Naive thymus-derived CD4-positive, alpha-beta T cell (primary cell): Measurements from ENCODE around the gene ASAP2. TPM values are rescaled to one million over a fixed set of nuclear protein-coding genes. Genes with fewer than 3 reads are reported as not detected.

Experiments
- ATAC-seq: fragments of 150-1000 bp; cut with Tn5 transposase; 2 replicates; pipeline ENCODE4 v1.10.0; 2021; ENCODE audit warnings: mild to moderate bottlenecking, moderate library complexity
- CTCF ChIA-PET: fragments of 350-600 bp; sonication (Branson Sonifier 250); formaldehyde crosslinking; loops from one replicate; lab custom pipeline; 2021; ENCODE audit warnings: antibody characterized with exemption; lab: Charles Lee
- POLR2A ChIA-PET: fragments of 350-600 bp; sonication (Branson Sonifier 250); formaldehyde crosslinking; loops from one replicate; lab custom pipeline; 2021; ENCODE audit warnings: antibody characterized with exemption, inconsistent platforms; lab: Charles Lee
- DNase-seq, 9 donors: peaks; one replicate each; pipeline versions ENCODE4 v3.0.0 to v3.0.0-alpha.2; 2020 to 2022; ENCODE audit warnings: mixed read lengths in 1 of 9
- H3K27ac ChIP-seq: one replicate; pipeline ENCODE4 v1.7.0; 2013; ENCODE audit warnings: mild to moderate bottlenecking, low read depth, low read length, moderate library complexity
- H3K27me3 ChIP-seq, 2 donors: one replicate each; pipeline ENCODE4 v1.7.0; 2013; ENCODE audit warnings: low read length in 2 of 2, mild to moderate bottlenecking in 2 of 2, moderate library complexity in 2 of 2; ENCODE audit not compliant: control insufficient read depth in 2 of 2, insufficient read depth in 2 of 2
- H3K36me3 ChIP-seq, 3 experiments: 1 replicate in 2 of 3; 2 replicates in 1 of 3; pipeline ENCODE4 v1.7.0; 2013; ENCODE audit warnings: low read length in 3 of 3, mild to moderate bottlenecking in 3 of 3, moderate library complexity in 1 of 3; ENCODE audit not compliant: insufficient read depth in 3 of 3, control insufficient read depth in 2 of 3
- H3K4me1 ChIP-seq, 2 donors: one replicate each; pipeline ENCODE4 v1.7.0; 2013; ENCODE audit warnings: low read length in 2 of 2, mild to moderate bottlenecking in 2 of 2, moderate library complexity in 1 of 2; ENCODE audit not compliant: control insufficient read depth in 2 of 2, insufficient read depth in 2 of 2
- H3K4me3 ChIP-seq: 2 replicates; pipeline ENCODE4 v1.7.0; 2013; ENCODE audit warnings: mild to moderate bottlenecking, low read length
- H3K9me3 ChIP-seq, 3 experiments: 1 replicate in 2 of 3; 2 replicates in 1 of 3; pipeline ENCODE4 v1.7.0; 2013; ENCODE audit warnings: low read length in 3 of 3; ENCODE audit not compliant: control insufficient read depth in 2 of 3
- H3K27ac Mint-ChIP-seq, 9 donors: one replicate each; pipeline ENCODE4 v1.8.0; 2020 to 2022; ENCODE audit warnings: mixed read lengths in 9 of 9, mild to moderate bottlenecking in 8 of 9, moderate library complexity in 5 of 9, inconsistent platforms in 2 of 9
- H3K27me3 Mint-ChIP-seq, 5 donors: one replicate each; pipeline ENCODE4 v1.8.0; 2021 to 2022; ENCODE audit warnings: mixed read lengths in 5 of 5, mild to moderate bottlenecking in 1 of 5
- H3K36me3 Mint-ChIP-seq, 5 donors: one replicate each; pipeline ENCODE4 v1.8.0; 2020 to 2022; ENCODE audit warnings: mixed read lengths in 5 of 5, mild to moderate bottlenecking in 3 of 5, inconsistent platforms in 1 of 5
- H3K4me1 Mint-ChIP-seq, 7 donors: one replicate each; pipeline ENCODE4 v1.8.0; 2020 to 2022; ENCODE audit warnings: mixed read lengths in 7 of 7, mild to moderate bottlenecking in 3 of 7, inconsistent platforms in 1 of 7
- H3K4me3 Mint-ChIP-seq, 10 donors: one replicate each; pipeline ENCODE4 v1.8.0; 2020 to 2022; ENCODE audit warnings: mild to moderate bottlenecking in 10 of 10, mixed read lengths in 10 of 10, moderate library complexity in 6 of 10, inconsistent platforms in 2 of 10
- H3K9me3 Mint-ChIP-seq, 11 donors: one replicate each; pipeline ENCODE4 v1.8.0; 2020 to 2022; ENCODE audit warnings: mixed read lengths in 11 of 11, mild to moderate bottlenecking in 4 of 11, inconsistent platforms in 1 of 11, moderate library complexity in 1 of 11
- intact Hi-C, 2 donors: fragments of 100-400 bp; cut with micrococcal nuclease; formaldehyde crosslinking; loops; one replicate each; pipeline ENCODE4 v1.15.1; 2023
- polyA plus RNA-seq, 2 donors: library from polyadenylated mRNA; unstranded; fragments of 300-500 nt; fragmentation: Illumina TruSeq; gene quantifications; one replicate each; pipeline ENCODE4 v1.2.3, GENCODE V29; 2021
- total RNA-seq, 6 experiments: library from RNA in 5 of 6; stranded (reverse) in 5 of 6; gene quantifications; 1 replicate in 5 of 6; 2 replicates in 1 of 6; pipeline ENCODE4 v1.2.3 and lab custom pipeline; 2021 to 2026

Gene ASAP2
- total and polyA plus RNA-seq, 7 experiments from 2014 or later, result 0.10 to 1.2 (median 0.45) TPM; not detected in 4

GRCh38 chr2:9282128-9283112 lies 75.8 kb downstream of the ASAP2 start:
- CTCF ChIA-PET, result no interaction called here

GRCh38 chr2:9284521-9285297 lies 78.1 kb downstream of the ASAP2 start:
- no peaks in the 10 kb centered on the region for H3K9me3 ChIP-seq
- no peak for DNase-seq
- Mint-ChIP-seq H3K36me3 (no peaks in the 10 kb centered on the region), H3K4me3 (no peak overlapping the region), H3K4me1 (no peaks in the 10 kb centered on the region), H3K27ac (no peak overlapping the region), H3K27me3 (peaks cover 5 to 19% (median 11%) of the 10 kb centered on the region in 5 donors), H3K9me3 (no peaks in the 10 kb centered on the region)
- intact Hi-C loops, result no loop called here
- no peaks in the 10 kb centered on the region for H3K27me3 ChIP-seq
- no peak overlapping the region for H3K4me3 ChIP-seq
- POLR2A ChIA-PET, result no interaction called here
- H3K4me1 ChIP-seq, result no peaks in the 10 kb centered on the region
- H3K36me3 ChIP-seq, result no peaks in the 10 kb centered on the region
- CTCF ChIA-PET, result no interaction called here
- ATAC-seq, result no peak
- no peak overlapping the region for H3K27ac ChIP-seq

More at GRCh38 chr2:9282128-9283112, 75.8 kb downstream of the ASAP2 start:
- no peaks in the 10 kb centered on the region for H3K36me3 ChIP-seq
- H3K27ac ChIP-seq, result no peak overlapping the region
- H3K36me3 Mint-ChIP-seq, result no peaks in the 10 kb centered on the region
- POLR2A ChIA-PET, result no interaction called here
- no peak overlapping the region for H3K4me3 ChIP-seq
- DNase-seq (no peak), ATAC-seq (no peak)
- H3K27ac Mint-ChIP-seq, result peak overlapping the region in 1 of 9 donors; percentile 2
- H3K27me3 Mint-ChIP-seq, result peaks cover 0 to 19% (median 10%) of the 10 kb centered on the region in 5 donors
- no peaks in the 10 kb centered on the region for H3K9me3 ChIP-seq
- intact Hi-C loops, result no loop called here
- H3K4me1 Mint-ChIP-seq, result no peaks in the 10 kb centered on the region
- H3K4me3 Mint-ChIP-seq, result no peak overlapping the region
- H3K27me3 ChIP-seq, result no peaks in the 10 kb centered on the region
- H3K4me1 ChIP-seq, result no peaks in the 10 kb centered on the region
- no peaks in the 10 kb centered on the region for H3K9me3 Mint-ChIP-seq

DNA sequence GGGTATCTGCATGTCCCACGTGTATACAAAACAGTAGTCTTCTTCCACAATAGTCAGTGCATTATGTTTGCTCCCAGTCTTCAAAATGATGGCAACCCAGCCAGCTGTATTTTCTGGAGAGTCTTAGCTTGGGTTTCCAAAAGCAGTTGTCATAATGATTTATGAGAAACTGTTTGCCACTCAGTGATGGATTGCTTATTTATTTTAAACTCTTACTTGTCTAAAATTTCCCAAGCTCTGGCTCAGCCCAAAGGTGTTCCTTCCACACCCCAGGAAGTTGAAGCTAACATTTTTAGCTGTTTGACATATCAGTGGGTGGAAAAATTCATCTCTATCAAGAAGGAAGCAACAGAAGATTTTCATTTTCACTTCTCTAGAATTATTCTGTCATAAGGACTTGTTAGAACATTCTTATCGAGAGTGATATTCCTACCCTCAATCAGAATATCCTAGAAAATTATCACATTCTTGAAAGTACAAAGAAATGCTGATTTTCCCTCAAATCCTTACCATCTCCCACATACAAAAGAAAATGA lies 78.8 kb downstream of the ASAP2 start:
- Histone ChIP-seq H3K36me3 (no peaks in the 10 kb centered on the region), H3K9me3 (no peaks in the 10 kb centered on the region), H3K4me3 (no peak overlapping the region), H3K27ac (no peak overlapping the region), H3K4me1 (no peaks in the 10 kb centered on the region), H3K27me3 (no peaks in the 10 kb centered on the region)
- no peaks in the 10 kb centered on the region for H3K4me1 Mint-ChIP-seq
- ChIA-PET POLR2A (no interaction called here), CTCF (no interaction called here)
- H3K4me3 Mint-ChIP-seq, result no peak overlapping the region
- H3K27me3 Mint-ChIP-seq, result peaks cover 5 to 19% (median 7%) of the 10 kb centered on the region in 5 donors
- ATAC-seq (no peak), DNase-seq (no peak)
- no peak overlapping the region for H3K27ac Mint-ChIP-seq
- no peaks in the 10 kb centered on the region for H3K36me3 Mint-ChIP-seq
- no peaks in the 10 kb centered on the region for H3K9me3 Mint-ChIP-seq
- intact Hi-C loops, result no loop called here

- H3K36me3 Mint-ChIP-seq, result no peaks in the 10 kb centered on the region
- H3K27ac Mint-ChIP-seq, result no peak overlapping the region
- DNase-seq, result no peak
- H3K4me1 ChIP-seq, result no peaks in the 10 kb centered on the region
- H3K36me3 ChIP-seq, result no peaks in the 10 kb centered on the region
- H3K9me3 ChIP-seq, result no peaks in the 10 kb centered on the region
- no peak overlapping the region for H3K4me3 Mint-ChIP-seq
- H3K4me3 ChIP-seq, result no peak overlapping the region
- no peaks in the 10 kb centered on the region for H3K4me1 Mint-ChIP-seq
- intact Hi-C loops, result no loop called here
- ChIA-PET CTCF (no interaction called here), POLR2A (no interaction called here)
- no peak for ATAC-seq
- H3K27me3 Mint-ChIP-seq, result peaks cover 6 to 19% (median 6%) of the 10 kb centered on the region in 5 donors
- no peak overlapping the region for H3K27ac ChIP-seq
- no peaks in the 10 kb centered on the region for H3K27me3 ChIP-seq
- no peaks in the 10 kb centered on the region for H3K9me3 Mint-ChIP-seq
Measured at GRCh38 chr2:9285921-9286320, 79.3 kb downstream of the ASAP2 start.

GRCh38 chr2:9286554-9287399 lies 80.2 kb downstream of the ASAP2 start:
- Mint-ChIP-seq H3K27ac (no peak overlapping the region), H3K27me3 (peaks cover 6 to 24% (median 13%) of the 10 kb centered on the region in 5 donors), H3K9me3 (no peaks in the 10 kb centered on the region), H3K4me3 (no peak overlapping the region), H3K4me1 (no peaks in the 10 kb centered on the region), H3K36me3 (no peaks in the 10 kb centered on the region)
- intact Hi-C loops, result no loop called here
- CTCF ChIA-PET, result no interaction called here
- DNase-seq, result no peak
- Histone ChIP-seq H3K27me3 (no peaks in the 10 kb centered on the region), H3K4me3 (no peak overlapping the region), H3K36me3 (no peaks in the 10 kb centered on the region), H3K27ac (no peak overlapping the region), H3K9me3 (no peaks in the 10 kb centered on the region), H3K4me1 (no peaks in the 10 kb centered on the region)
- no peak for ATAC-seq
- POLR2A ChIA-PET, result no interaction called here

DNA sequence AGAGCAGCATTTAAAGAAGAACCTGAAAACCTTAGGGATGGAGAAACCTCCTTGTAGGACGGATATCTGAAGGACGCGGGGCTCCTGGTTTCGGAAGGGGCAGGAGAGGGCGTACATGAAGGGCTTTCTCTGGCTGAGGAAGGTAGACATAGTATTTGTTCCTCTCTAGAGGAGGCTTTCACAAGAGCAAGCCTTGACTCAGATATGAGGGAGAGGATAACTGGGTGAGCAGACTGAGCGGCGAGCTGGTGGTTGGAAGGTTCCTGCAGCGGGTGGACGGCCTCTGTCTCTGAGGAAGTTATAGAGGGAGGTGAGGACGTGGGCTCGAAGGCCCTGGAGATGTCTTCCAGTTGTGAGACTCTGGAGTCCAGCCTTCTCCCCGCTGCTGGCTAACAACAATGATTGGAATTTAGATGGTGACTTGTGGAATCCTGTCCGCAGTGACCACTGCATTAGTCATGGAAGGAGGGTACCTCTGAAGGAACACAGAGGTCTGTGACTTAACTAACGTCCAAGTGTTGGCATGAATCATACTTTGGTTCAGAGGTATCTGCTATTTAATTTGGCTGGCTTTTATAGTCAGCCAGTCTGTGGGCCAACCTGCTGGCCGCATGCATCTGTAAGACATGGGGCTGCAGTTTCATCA lies 80.9 kb downstream of the ASAP2 start:
- ATAC-seq, result no peak
- no peaks in the 10 kb centered on the region for H3K4me1 ChIP-seq
- Mint-ChIP-seq H3K36me3 (no peaks in the 10 kb centered on the region), H3K27ac (no peak overlapping the region), H3K4me1 (no peaks in the 10 kb centered on the region), H3K4me3 (no peak overlapping the region), H3K27me3 (peaks cover 6 to 27% (median 13%) of the 10 kb centered on the region in 5 donors), H3K9me3 (no peaks in the 10 kb centered on the region)
- H3K27ac ChIP-seq, result no peak overlapping the region
- no peak for DNase-seq
- H3K27me3 ChIP-seq, result no peaks in the 10 kb centered on the region
- ChIA-PET CTCF (no interaction called here), POLR2A (no interaction called here)
- no peaks in the 10 kb centered on the region for H3K36me3 ChIP-seq
- intact Hi-C loops, result no loop called here
- H3K9me3 ChIP-seq, result no peaks in the 10 kb centered on the region
- H3K4me3 ChIP-seq, result no peak overlapping the region
